ENCODE results near the gene LONP2.
A peak's percentile ranks its signal among the peaks of the same experiment; 100 is the strongest.
"Not testable (repeated sequence)": the region's sequence is repeated elsewhere in the genome, so short reads cannot be mapped to it uniquely, and the experiment has no call there.

LONP2 gene

DNA sequence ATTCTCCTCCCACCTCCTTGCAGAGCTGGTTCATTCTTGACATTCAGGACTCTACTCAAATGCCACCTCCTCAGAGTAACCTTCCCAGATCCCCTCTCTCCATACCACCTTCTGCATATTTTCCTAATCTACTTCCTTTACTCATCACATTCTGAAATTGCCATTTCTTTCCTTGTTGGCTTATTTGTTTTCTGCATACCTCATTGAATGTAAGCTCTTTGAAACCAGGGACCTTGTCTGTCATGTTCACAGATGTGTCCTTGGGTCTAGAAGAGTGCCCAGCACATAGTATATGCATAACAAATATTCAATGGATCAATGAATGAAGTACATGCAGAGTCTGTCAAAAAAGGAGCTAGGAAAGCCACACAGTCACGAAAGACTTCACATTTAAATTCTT, 7.8 kb upstream of the LONP2 start:
- DNase-seq (ENCODE audit: low read depth in 2 of 2), result no peak

DNA sequence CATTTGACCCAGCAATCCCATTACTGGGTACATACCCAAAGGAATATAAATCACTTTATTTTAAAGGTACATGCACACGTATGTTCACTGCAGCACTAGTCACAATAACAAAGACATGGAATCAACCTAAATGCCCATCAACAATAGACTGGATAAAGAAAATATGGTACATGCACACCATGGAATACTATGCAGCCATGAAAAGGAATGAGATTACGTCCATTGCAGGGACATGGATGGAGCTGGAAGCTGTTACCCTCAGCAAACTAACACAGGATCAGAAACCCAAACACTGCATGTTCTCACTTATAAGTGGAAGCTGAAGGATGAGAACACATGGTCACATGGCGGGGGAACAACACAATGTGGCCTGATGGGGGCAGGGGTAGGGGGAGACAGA, 4.0 kb upstream of the LONP2 start:
- not testable (repeated sequence) for DNase-seq (ENCODE audit: low read depth in 2 of 2)

GRCh38 chr16:48244863-48245195, 729 bp downstream of the LONP2 start:
- DNase-seq (ENCODE audit: low read depth in 2 of 2), result no peak

DNA sequence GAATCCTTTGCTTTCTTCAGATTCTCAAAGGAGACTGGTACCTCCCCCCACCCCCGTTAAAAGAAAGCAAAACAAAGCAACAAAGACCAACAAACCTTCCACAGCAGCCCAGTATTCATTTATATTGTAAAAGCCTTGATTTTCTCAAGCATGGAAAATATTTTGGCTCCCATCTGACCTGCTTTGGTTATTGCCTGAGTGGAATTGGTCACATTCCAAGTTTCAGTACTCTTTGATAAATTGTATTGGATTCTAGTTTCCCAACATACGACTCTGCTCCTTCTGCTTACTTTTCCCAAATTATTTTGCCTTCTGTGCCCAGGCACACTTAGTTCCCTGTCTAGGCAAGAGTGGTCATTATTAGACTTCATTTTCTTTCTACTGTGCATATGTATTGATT, 2.0 kb downstream of the LONP2 start:
- no peak for DNase-seq (ENCODE audit: low read depth in 2 of 2)

DNA sequence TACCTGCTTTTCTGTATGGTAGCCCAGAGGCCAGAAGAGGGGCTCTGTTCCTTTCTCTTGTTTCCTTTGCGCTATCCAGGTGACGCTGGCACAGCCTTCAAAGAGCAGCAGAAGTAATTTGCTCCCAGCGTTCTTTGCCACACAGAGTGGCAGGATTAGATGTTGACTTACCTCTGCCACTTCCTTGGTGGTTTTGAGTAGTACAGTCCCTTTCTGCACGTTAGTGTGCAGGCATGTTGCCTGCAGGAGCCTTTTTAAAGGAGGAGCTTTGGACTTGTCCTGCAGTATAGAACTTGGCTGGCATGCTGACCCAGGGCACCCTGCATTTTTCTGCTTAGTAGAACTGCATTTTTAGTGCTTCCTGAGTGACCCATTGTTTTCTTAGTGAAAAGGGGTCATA, 3.2 kb downstream of the LONP2 start, which contains the start of gene ABCC11:
Gene ABCC11, minus strand, starts transcription at position 229 of the 400 bp plus-strand sequence. CDS start 15,618 bp downstream, outside the sequence.
- no peak for DNase-seq (ENCODE audit: low read depth in 2 of 2)

DNA sequence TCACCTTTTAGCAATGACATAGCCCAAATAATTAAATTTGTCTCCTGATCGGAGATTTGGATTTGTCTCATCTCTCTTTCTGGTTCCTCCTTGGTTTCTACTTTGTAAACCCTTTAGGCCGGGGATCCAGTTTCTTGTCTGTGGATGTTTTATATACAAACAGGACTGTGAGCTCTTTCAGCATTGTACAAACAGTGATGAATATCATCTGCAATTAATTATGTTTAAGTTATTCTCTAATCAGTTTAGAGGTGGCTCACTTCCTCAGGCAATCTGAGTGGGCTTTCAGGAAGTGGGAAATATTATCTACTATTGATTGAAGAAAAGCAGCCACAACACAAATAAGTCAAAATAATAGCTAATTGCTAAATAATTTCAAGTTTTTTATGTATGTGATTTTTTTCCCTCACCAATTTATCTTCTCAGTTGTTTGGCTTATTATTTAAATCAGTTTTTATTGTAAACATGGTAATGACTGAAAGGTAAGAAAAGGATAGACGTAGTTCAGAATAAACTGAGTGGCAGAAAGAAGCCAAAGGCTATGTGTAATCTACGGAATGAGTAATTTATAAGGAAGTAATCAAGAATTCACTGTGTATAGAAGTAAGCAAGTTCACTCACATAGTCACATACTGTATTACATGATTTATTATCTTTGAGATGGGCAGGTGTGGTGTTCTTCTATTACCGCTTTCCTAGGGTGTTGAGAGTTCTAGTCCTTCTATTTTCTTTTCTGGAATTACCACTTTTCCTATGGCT, 6.6 kb downstream of the LONP2 start:
- no peak for DNase-seq (ENCODE audit: low read depth in 2 of 2)

DNA sequence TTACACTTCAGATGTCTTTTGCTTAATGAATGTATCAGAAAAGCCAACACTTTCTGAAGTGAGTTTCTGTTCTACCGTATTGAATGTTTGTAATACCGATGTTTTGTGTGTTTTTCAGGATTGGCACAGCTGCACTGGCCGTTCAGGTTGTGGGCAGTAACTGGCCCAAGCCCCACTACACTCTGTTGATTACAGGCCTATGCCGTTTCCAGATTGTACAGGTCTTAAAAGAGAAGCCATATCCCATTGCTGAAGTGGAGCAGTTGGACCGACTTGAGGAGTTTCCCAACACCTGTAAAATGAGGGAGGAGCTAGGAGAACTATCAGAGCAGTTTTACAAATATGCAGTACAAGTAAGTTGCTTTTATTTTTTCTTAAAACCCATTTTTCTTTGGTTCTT, 7.9 kb downstream of the LONP2 start:
- no peak for DNase-seq (ENCODE audit: low read depth in 2 of 2)

DNA sequence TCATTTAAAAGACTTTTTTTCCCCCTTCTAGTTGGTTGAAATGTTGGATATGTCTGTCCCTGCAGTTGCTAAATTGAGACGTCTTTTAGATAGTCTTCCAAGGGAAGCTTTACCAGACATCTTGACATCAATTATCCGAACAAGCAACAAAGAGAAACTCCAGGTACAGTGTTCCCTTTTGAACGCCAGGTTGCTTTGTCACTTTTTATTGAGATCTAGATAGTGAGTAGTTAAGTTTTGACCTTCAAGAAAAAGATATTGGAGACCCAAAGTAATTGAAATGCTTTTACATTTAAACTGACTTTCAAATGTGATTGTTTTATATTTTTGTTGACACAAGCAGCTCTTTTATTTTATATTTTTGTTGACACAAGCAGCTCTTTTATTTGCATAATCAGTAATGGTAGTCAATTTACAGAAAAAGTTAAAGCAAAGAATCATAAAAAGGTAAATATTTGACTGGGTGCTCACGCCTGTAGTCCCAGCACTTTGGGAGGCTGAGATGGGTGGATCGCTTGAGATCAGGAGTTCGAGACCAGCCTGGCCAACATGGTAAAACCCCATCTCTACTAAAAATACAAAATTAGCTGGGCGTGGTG, 12.6 kb downstream of the LONP2 start:
- DNase-seq (ENCODE audit: low read depth in 2 of 2), result no peak

- no peak for DNase-seq (ENCODE audit: low read depth in 2 of 2)
Observed at GRCh38 chr16:48261569-48261968, 17.5 kb downstream of the LONP2 start.

DNA sequence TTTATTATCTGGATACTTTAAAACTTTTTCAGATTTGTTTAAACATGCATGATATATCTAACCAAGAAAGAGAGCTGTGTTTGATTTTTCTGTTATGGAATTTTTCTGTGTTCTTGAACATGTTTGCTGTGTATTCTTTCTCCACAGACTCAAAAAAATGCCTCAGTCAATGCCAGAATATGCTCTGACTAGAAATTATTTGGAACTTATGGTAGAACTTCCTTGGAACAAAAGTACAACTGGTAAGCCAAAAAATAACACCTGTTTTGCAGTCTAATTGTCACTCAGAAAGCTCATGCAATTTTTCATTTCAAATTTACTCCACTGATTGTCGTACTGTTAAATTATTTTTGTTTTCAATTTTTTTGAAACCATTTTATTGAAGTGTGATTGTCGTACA, 18.5 kb downstream of the LONP2 start:
- no peak for DNase-seq (ENCODE audit: low read depth in 2 of 2)

GRCh38 chr16:48269011-48269410, 24.9 kb downstream of the LONP2 start:
- no peak for DNase-seq (ENCODE audit: low read depth in 2 of 2)

- DNase-seq (ENCODE audit: low read depth in 2 of 2), result no peak
Observed at GRCh38 chr16:48271728-48272127, 27.6 kb downstream of the LONP2 start.

- DNase-seq (ENCODE audit: low read depth in 2 of 2), result no peak
Observed at GRCh38 chr16:48272837-48273421, 28.8 kb downstream of the LONP2 start.

GRCh38 chr16:48274476-48274875, 30.4 kb downstream of the LONP2 start:
- no peak for DNase-seq (ENCODE audit: low read depth in 2 of 2)

DNA sequence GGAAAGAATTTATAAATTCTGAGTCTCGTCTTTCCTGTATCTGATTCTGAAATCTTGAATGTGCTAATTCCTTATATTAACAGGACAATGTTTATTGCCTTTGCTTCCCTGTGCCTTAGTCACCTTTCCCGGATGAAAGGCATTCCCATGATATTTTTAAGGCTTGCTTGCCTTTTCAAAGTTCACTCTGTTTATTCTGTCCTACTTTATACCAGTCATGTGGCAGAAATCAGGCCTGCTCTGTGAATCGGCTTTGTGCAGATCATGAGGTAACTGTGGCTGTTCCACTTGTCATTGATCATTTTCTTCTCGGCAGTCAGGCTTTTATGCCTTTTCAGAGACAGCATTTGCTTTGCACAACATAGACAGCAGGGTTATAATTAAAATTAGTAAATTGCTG, 32.0 kb downstream of the LONP2 start:
- DNase-seq (ENCODE audit: low read depth in 2 of 2), result no peak

GRCh38 chr16:48277158-48277557, 33.1 kb downstream of the LONP2 start:
- no peak for DNase-seq (ENCODE audit: low read depth in 2 of 2)

- no peak for DNase-seq (ENCODE audit: low read depth in 2 of 2)
Observed at GRCh38 chr16:48279199-48279598, 35.1 kb downstream of the LONP2 start.

- no peak for DNase-seq (ENCODE audit: low read depth in 2 of 2)
Observed at GRCh38 chr16:48280546-48280945, 36.4 kb downstream of the LONP2 start.

- no peak for DNase-seq (ENCODE audit: low read depth in 2 of 2)
Observed at GRCh38 chr16:48282636-48283263, 38.6 kb downstream of the LONP2 start.

DNA sequence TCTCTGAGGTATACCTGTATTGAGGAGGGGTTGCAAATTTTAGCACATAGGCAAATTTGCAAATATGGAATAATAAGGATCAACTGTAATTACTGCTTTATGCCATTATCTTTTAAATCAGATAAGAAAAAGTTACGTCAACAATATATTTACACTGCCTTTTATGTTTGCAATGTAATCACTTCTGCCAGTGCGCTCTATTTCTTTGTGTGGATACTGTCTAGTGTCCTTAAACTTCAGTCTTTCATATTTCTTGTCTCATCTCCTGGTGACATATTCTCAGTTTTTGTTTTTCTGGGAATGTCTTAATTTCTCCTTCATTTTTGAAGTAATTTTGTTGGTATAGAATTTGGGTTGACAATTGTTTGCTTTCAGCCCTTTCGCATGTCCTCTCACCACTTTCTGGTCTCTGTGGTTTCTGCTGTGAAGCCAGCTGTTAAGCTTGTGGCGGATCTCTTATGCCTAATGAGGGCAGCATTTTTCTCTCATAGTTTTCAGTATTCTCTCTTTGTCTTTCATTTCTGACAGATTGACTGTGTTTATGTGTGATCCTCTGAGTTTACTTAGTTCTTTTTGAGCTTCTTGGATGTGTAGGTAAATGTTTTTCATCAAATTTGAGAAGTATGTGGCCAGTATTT, 40.8 kb downstream of the LONP2 start:
- peak in 1 of 2 donors; percentile 8 for DNase-seq (ENCODE audit: low read depth in 2 of 2)

- no peak for DNase-seq (ENCODE audit: low read depth in 2 of 2)
Observed at GRCh38 chr16:48287239-48287638, 43.1 kb downstream of the LONP2 start.

GRCh38 chr16:48291303-48291702, 47.2 kb downstream of the LONP2 start:
- no peak for DNase-seq (ENCODE audit: low read depth in 2 of 2)
